A204.1 (cell line): ENCODE measurements around the gene POU2F3.

ENCODE experiments used
- FAIRE-seq: peaks from 2 replicates; lab custom pipeline; 2012; peaks lifted over from hg19 to GRCh38; lab: Jason Lieb, UNC

The POU2F3 gene

DNA sequence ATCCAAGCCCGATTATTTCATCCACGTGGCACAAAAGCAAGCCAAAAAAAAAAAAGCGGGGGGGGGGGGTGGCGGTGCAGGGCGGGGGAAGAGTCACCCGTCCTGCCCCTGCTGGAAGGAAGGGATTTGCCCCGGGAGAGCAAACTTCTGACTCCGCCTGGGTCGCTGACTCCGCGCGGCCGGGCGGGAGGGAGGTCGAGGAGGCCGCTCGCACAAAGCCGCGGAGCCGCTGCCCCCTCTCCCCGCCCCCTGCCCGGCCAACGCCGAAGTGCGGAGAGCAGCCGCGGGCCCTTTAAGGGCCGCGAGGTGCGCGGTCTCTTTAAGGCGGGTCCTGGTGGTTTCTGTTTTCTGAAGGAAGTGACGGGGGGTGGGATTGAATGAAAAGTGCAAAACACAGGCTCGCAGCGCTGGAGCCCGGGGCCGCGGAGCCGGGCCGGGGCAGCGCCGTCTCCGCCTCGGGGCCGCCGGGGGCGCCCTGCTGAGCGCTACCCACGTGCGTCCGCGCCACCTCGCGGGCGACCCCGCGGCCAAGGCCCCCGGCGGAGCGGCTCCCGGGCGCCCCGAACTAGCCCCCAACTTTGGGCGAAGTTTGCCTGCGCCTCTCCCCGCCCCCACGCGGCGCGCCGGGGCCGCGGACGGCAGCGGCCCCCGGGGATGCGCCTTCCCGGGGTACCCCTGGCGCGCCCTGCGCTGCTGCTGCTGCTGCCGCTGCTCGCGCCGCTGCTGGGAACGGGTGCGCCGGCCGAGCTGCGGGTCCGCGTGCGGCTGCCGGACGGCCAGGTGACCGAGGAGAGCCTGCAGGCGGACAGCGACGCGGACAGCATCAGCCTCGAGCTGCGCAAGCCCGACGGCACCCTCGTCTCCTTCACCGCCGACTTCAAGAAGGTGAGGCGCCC, 29.1 kb upstream of the POU2F3 start, which contains the start of gene OAF:
Gene OAF (plus strand): TSS at position 407 of the 896 bp plus-strand sequence. CDS start 248 bp downstream, at position 655.
- no peak for FAIRE-seq

DNA sequence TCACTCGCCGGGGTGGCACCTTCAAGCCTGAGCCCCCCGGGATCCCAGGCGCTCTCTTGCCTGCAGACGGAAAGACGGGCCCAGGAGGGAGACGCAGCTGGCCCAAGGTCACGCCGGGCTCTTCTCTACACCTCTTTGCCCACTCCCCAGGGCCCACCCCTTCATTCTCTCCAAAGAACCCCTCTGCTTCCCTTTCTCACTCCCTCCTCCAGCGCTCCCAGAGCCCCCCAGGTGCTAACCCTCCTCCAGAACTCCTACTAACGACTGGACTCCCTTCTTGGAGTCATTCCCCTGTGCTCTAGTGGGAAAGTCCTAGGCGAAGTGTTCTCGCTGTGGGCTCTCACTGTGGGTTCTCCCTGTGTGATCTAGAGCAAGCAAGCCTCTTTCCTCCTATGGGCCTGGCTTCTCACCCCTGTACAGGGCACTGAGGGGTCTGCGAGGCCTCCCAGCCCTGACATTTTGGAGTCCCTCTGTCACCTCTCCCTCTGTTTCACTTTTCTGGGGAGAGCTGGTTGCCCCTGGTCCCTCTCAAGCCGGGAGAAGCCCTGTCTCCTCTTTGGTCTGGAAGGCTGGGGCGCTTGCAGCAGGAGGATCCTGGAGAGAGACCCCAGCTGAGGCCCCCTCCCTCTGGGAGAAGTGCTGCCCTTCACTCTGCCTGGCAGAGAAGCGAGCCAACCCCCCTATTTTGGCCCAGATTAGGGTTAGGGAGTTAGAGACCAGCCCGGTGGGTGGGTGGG, 28.2 kb upstream of the POU2F3 start:
- FAIRE-seq, result no peak

DNA sequence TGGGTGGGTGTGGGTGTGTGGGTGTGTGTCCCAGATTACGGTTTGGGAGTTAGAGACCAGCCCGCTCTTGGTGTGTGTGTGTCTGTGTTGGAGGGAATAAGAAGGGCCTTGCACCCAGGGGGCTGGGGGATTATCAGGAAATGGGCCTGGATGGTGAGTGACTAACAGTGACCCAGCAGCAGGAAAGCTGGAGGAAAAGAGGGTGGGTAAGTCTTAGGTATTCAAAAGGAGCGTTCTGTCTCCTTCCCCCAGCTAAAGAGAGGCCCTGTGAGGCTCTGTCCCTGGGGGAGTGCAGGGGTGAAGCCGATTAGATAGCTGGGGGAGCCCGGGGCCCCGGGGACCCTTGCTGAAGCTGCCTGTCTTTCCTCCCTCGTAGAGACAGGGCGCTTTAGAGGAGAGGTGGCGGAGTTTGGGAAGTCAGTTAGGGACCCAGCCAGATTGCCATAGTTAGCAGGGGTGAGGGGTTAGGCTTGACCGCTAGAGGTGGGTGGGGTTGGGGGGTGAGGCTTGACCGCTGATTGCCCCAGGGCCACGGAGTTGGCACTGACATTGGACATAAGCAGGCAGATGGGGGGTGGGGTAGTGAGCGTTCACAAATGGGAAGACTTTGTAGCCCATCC, 27.6 kb upstream of the POU2F3 start:
- FAIRE-seq, result no peak

DNA sequence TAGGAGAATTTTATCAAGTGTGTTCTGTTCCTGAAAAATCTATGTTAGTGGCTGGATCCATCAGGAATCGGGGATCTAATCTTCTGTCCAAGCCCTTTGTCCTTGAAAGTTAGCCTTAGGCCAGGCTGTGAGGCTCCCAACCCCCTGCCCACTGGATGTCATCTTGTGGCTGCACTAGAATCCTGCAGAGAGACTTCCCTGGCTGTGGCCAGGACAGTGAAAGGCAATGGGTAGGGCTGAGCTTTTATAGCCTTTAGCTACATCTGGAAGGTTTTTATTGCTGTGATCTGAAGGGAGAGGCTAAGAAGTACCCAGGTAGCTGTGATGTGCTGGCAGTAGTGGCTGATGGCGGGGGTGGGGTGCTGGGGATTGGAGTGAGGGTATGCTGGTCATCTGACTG, 27.0 kb upstream of the POU2F3 start:
- FAIRE-seq, result no peak

DNA sequence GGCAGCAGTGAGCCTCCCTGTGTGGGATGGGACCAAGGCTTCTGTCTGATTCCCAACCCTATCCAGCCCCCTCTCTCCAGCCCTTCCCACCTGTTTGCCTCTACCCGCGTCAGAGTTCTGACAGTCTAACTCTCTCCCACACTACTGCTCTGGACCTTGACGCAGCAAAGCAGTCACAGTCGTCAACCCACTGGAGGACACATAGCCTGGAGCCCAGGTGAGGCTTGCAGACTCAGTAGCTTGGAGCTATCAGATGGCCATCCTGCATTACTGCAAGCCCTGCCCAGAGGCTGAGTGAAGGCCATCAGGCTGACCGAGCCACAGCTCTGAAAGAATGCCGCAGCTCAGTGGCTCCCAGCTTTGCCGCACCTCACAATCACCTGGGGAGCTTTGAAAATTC, 25.4 kb upstream of the POU2F3 start:
- no peak for FAIRE-seq

DNA sequence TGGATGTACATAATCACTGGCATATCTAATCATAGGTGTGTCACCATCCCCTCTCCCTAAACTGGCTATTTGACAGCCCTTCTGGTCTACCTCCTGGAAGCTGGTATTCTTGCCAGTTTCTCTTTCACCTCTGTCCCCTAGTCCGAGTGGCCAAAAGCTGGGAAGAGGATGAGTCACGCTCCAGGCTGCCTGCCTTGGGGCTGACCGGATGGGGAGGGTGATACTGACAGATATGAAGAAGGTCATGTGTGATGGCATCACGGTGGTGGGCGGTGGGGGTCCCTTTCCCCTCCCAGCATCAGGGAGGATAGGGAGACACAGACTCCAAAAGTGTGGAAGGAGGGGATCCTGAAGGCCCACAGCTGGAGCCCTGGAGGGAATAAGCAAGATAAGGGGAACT, 24.3 kb upstream of the POU2F3 start:
- no peak for FAIRE-seq

DNA sequence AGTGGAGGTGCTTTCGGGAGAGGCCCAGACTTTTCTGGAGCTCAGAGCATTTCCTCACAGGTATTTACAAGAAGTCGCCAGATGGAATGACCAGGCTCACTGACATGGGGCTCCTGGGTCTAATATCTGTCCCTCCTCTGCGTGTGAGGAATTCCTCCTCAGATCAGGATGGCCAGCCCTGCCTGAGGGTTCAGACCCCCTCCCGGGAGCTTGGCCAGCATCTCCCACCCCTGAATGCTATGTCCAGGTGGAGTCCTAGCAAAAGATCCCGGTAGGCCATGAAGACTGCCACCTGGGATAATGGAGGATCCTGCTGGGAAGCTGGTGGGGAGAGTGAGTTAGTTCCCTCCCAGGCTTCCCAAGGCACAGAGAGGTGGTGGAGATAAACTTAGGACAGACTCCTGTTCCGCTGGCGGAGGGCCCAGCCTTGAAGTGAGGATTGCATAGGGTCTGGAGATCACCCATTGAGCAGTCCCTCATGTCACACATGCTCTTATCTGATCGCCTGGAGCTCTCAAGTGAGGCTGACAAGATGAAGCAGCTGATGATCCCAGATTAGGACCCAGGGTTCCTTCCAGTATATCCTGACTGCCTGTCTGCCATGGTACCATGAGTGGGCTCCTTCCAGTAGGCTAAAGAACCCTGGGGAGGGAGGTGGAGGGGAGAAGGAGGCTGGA, 23.4 kb upstream of the POU2F3 start:
- no peak for FAIRE-seq

DNA sequence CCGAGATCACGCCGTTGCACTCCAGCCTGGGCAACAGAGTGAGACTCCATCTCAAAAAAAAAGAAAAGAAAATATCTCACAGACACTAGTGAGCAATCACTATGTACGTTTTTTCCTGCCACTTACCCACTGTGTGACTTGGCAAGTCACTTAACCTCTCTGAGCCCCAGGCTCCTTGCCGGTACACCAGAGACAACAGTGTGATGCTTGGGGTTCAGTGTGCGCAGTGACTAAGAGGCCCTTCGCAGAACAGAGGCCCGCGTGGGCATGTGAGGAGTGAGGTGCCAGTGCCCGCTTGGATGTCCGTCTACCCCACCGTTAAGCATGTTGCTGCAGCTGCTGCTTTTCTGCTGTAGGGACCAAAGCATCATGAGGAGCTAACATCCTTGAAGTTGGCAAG, 22.4 kb upstream of the POU2F3 start:
- FAIRE-seq, result no peak

DNA sequence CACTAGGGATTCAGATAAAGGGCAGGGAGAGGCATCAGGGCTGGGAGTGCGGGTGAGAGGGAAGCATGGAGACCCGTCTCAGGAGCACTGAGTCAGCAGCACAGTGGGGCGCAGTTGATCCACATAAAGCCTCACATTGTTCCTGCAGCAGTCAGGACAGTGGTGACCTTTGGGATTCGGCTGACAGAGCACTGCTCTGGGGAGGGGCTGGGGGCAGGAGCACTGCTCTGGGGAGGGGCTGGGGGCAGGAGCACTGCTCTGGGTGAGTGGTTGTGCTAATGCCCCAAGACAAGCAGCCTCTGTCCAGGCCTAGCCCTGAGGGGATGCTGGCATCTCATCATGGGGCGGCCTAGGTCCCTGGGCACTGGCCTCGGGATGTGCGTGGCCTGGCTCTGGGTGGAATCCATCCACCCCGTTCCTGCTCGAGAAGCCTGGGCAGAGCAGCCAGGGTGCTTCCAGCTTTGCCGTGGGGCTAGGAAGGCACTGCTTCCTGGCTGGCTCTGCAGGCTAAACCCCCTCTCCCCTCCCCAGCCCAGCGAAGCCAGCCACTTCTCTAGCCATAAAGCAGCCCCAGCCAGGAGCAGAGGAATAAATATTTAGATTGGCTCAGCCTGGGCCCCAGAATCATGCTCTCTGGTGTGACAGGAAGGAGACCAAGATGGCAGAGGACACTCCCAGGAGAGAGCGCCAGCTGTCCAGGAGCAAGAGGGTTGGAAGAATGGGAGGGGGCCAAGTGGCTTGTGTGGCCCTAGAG, 21.8 kb upstream of the POU2F3 start:
- no peak for FAIRE-seq

DNA sequence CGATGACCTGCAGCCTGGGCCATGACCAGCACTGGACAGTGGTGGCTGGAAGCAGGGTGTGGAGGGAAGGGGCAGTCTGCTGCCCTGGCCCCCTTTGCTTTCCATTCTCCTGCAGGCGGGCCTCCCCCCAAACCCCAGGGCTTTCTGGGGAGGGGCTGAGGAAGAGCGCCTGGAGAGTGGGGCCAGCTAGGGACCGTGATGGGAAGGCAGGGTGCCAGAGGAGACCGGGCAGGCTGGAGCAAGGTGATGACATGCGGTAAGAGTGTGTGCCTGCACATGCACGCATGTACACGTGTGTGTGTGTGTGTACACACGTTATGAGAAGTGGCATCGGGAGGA, 21.3 kb upstream of the POU2F3 start:
- FAIRE-seq, result no peak

DNA sequence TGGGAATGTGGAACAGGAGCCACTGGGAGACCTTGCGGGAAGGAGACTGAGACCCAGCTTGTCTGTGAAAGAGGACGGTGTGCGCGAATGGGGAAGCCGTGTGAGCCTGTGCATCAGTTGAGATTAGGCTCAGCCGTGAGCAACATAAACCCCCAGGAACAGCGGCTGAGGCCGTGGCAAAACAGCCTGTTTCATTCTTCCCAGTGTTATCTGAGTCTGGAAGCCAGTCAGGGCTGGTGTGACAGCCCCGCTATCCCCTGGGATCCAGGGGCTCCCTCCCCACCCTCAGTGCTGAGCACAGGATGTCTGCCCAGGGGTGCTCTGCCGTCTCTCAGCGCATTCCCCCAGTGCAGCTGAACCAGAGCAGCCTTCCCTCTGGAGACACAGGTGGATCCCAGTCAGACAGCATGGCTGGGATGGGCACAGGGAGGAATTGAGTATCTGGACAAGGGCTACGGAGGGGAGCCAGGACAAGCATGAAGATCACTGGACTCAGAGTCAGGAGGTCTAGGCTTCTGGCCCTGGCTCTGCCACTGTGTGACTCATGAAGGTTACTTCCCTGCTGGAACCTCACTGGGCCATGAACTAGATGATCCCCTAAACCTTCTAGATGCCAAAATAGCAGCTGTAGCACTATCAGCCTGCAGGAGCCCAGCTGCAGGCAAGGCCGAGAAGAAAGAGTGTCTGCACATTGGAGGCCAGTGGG, 20.6 kb upstream of the POU2F3 start:
- no peak for FAIRE-seq

DNA sequence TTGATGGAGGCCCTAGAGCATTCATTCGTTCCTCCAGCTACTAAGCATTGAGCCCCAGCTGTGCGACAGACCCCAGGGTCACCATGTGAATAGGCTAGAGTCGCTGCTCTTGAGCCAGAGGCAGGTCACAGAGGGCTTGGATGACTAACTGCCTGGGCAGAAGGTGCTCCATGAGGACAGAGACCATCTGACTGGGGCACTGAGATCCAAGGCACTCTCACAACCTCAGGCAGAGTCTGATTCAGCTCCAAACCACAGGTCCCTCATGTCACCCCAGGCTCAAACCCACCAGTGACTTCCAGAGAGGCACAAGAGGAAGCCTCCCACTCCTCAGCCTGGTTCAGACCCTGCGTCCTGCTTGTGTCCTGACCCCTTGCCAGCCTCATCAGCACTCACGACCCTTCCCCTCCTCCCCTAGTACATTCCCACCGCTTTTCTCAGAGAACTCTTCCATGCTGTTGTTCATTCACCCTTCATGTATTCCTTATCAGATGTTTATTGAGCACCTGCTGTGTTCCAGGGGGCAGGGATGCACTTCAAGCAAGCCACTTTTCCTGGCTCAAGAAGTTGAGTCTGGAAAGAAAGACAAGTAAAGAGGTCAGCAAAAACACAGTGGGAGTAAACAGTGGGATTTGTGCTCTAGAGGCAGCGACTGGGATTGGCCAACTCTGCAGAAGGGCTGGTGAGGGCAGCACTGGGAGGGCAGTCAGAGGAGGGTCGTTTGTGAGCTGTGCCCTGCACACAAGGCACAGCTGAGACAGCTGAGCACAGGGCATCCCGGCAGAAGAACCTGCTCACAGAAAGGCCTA, 19.8 kb upstream of the POU2F3 start:
- FAIRE-seq, result no peak

DNA sequence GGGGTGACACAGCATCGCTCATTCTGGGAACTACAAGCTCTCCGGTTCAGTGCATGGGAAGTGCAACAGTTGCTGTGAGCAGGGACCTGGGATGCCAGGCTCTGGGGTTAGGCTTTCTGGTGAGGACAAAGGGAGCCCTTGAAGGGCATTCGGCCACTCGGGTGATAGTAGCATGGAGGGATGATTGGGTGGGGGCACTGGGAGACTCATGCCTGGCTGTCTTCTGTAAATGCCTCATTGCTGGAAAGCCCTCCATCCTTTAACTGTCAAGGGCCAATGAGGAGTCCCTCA, 19.2 kb upstream of the POU2F3 start:
- no peak for FAIRE-seq

DNA sequence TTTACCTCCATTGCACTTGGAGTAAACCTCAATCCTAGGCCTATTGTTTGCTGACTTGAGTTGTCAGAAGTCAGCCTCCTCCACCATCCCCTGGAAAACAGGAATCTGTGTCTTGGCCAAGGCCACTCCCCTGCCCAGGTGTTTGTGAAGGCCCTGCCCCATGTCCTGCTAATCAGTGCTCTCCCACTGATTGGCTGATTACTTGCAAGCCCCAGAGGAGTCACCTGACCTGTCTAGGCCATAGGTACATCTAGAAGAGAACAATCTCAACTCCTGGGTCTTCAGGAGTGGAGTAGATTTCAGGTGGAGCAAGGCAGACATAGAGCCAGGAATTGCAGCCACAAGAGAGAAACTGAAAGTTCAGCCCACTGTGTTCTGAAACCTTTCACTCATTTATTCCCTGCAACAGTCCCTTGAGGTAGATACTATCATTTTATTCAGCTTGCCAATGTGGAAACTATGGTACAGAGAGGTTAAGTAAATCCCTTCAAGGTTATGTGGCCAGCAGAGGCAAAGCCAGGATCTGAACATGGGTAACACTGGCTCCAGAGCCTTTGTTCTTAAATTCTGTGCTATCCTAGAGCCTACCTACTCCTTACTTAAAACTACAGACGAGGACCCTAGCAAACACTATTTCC, 18.7 kb upstream of the POU2F3 start:
- FAIRE-seq, result no peak

DNA sequence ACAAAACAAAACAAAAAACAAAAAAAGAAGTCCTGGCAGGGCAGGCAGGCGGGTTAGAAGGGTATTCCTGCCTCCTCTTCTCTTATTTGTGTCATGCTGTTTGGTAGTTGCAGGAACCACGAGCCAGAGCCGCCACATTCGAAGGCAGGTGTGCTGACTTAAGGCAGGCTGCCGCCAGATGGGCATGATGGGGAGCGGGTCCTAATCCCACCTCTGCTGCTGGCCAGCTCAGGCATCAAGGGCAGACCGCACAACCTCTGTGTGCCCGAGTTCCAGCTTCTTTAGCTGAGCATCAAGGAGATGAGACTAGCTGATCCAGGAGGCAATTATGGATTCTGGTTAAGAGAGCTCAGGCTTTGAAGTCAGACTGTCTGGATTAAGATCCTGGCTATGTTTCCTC, 17.0 kb upstream of the POU2F3 start:
- FAIRE-seq, result no peak

DNA sequence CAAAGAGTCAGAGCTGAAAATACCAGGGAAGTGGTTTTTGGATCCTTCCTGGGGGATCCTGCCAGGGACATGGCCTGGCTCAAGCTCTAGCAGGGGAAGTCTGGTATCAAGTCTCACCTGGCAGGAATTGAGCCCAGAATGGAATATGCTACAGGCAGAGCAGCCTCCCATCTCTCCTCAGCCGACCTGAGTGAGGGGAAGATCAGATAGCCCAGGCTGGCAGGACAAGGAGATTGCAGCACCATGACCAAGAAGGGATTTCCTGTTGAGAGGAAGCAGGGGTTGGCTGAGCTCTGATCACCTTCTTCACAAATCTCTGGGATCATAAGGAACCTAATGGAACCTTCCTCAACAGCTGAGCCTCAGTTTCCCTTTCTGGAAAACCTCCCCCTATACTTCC, 16.1 kb upstream of the POU2F3 start:
- no peak for FAIRE-seq

DNA sequence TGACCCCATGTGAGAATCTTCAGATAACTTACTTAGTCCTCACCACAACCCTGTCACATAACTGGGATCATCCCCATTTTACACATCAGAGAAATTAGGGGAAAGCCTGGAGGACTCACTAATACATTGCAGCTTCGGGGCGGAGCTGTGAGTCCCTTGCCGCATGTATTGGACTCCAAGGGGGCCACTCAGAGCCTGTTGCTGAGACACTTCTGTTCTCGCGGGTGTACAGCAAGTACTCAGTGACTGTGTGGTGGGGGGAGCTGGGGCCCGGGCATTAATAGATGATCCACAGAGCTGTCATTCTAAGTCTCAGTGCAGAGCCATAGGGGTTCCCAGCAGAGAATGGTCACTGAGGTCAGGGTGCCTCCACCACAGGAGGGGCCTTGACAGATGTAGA, 15.6 kb upstream of the POU2F3 start:
- no peak for FAIRE-seq

DNA sequence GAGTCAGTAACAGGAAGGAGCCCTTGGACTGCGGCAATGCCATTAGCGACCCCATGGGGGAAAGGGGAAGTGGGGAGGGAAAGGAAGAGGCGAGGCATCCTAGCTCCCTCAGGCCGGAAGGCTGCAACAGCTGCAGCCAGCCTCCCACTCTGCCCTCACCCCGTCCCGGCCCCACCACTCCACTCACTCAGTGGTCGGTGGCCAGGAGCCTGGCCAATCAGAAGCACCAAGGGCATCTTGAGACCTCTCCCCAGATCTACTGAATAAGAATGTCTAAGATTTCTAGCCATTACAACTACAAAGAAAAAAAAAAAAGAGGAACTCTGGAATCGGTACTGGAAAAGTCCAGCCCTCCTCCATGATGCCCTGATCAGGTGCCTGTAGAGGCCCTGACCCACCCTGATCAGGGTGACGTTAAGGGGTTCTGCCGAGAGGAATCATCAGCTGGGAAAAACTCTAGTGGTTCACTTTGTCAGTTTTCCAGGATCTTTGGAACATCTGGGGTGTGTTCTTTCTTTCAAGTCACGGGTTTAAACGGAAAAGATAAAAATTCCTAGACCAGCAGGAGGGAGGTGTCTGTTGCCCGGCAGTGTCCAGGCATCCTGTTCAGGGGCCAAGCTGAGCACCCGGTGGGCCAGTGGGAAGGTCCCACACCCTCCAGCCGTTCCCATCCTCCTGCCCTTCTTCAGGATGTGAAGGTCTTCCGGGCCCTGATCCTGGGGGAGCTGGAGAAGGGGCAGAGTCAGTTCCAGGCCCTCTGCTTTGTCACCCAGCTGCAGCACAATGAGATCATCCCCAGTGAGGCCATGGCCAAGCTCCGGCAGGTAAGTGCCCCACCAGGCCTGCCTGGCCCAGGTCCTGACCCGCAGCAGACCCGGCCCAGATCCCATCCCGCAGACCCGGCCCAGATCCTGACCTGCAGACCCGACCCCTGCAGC, 14.7 kb upstream of the POU2F3 start:
- FAIRE-seq, result no peak

DNA sequence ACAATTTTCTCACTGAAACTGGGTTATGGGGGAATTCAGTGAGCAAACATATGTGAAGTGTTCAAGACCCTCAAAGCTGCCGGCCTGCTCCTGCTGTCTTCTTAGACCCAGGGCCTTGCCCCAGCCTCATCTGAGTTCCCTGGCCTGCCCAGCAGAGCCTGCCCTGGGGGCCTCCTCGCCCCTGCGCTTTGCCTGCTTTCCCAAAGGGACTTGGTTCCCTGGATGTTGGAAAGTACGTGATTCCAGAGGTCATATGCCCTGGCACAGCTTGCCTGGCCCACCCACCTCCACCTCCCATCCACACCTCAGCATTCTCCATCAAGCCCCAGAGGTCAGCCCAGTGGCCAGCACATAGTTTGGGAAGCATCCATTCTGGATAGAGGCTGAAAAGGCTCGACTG, 13.7 kb upstream of the POU2F3 start:
- FAIRE-seq, result no peak
